Kidney (tissue), 22 donors: Measurements from ENCODE around the gene NLRP9. TPM values are rescaled to one million over a fixed set of nuclear protein-coding genes. Genes with fewer than 3 reads are reported as not detected.

ENCODE experiments used
- DNase-seq, 5 donors: peaks; one replicate each; pipeline ENCODE4 v3.0.0-alpha.2; 2013 to 2020
- FAIRE-seq: peaks from 2 replicates; lab custom pipeline; 2012; peaks lifted over from hg19 to GRCh38; lab: Jason Lieb, UNC
- H3K27ac ChIP-seq, 2 donors: one replicate each; pipeline ENCODE4 v1.7.0; 2013; ENCODE audit warnings: low read depth in 2 of 2, low read length in 2 of 2, inconsistent platforms in 1 of 2
- H3K27me3 ChIP-seq: one replicate; pipeline ENCODE4 v1.7.1; 2013; ENCODE audit warnings: low read length, inconsistent platforms; ENCODE audit not compliant: control insufficient read depth, insufficient read depth
- H3K36me3 ChIP-seq, 3 donors: one replicate each; pipeline versions ENCODE4 v1.7.0 to v1.7.1; 2013; ENCODE audit warnings: low read length in 3 of 3, control low read depth in 1 of 3, inconsistent platforms in 1 of 3; ENCODE audit not compliant: insufficient read depth in 3 of 3, control insufficient read depth in 2 of 3
- H3K4me1 ChIP-seq, 3 donors: one replicate each; pipeline versions ENCODE4 v1.7.0 to v1.7.1; 2013; ENCODE audit warnings: low read length in 3 of 3, inconsistent platforms in 1 of 3, low read depth in 1 of 3; ENCODE audit not compliant: control insufficient read depth in 2 of 3, insufficient read depth in 2 of 3
- H3K4me3 ChIP-seq, 3 donors: one replicate each; pipeline versions ENCODE4 v1.7.0 to v1.8.1; 2013; ENCODE audit warnings: low read length in 3 of 3, control low read depth in 1 of 3, inconsistent platforms in 1 of 3
- H3K9ac ChIP-seq, 3 donors: one replicate each; pipeline versions ENCODE4 v1.7.0 to v1.7.1; 2013; ENCODE audit warnings: low read length in 3 of 3, control low read depth in 1 of 3, inconsistent platforms in 1 of 3
- H3K9me3 ChIP-seq, 3 donors: one replicate each; pipeline versions ENCODE4 v1.7.0 to v1.7.1; 2013; ENCODE audit warnings: low read length in 3 of 3, control low read depth in 1 of 3, inconsistent platforms in 1 of 3; ENCODE audit not compliant: control insufficient read depth in 2 of 3, insufficient read depth in 1 of 3
- intact Hi-C: fragments of 100-400 bp; cut with DNase I; formaldehyde crosslinking; loops from one replicate; pipeline ENCODE4 v1.11.1; 2022
- long read RNA-seq, 10 donors: library from polyadenylated mRNA in 1 of 10; unstranded in 1 of 10; transcript quantifications; one replicate each; pipeline ENCODE4 v2.0.0 and lab custom pipeline, GENCODE V29; 2021 to 2026
- polyA plus RNA-seq: library from polyadenylated mRNA; stranded (reverse); fragments of 350-450 nt; fragmentation: Illumina TruSeq; extraction: RNeasy Lipid Tissue Mini Kit (QIAGEN cat#74804); gene quantifications from one replicate; pipeline ENCODE4 v1.2.3, GENCODE V29; 2014; ENCODE audit warnings: low read depth, low replicate concordance; ENCODE audit not compliant: insufficient read depth
- total RNA-seq: library from RNA; stranded (reverse); fragmentation: NEBNext Ultra II Directional; extraction: Animal tissue kit (Norgen Biotek cat#: 25700); gene quantifications from one replicate; pipeline ENCODE4 v1.2.1, GENCODE V29; 2021
- TF ChIP-seq, protein P1 (sequence below): IDR thresholded peaks from 3 replicates; pipeline ENCODE4 v1.5.1; 2012; ENCODE audit warnings: mild to moderate bottlenecking, moderate library complexity, borderline replicate concordance; ENCODE audit not compliant: insufficient read depth; ENCODE audit errors: extremely low read depth
- donor health status: control.
- donor health status: control.
- donor health status: control.
- donor health status: control.
- donor health status: control.
- donor health status: DM: yes; HTN: yes; CAD: no.
- donor health status: Normal renal cell carcinoma (clear cell type).

Gene NLRP9
- total RNA-seq (0.09 TPM), polyA plus RNA-seq (not detected)
- long read RNA-seq, donor 1 = 0 reads
- long read RNA-seq, donor 2 = 0 reads
- long read RNA-seq, donor 3 = 0 reads
- long read RNA-seq, donor 4 = 0 reads
- long read RNA-seq, donor 5 = 0 reads
- long read RNA-seq, donor 6 = 0 reads
- long read RNA-seq, donor 7, partial matches to known transcripts = 0 of 1 reads
- long read RNA-seq, donor 7, other reads (novel, unspliced or antisense) = 1 of 1 reads
- long read RNA-seq, donor 8 = 0 reads
- long read RNA-seq, donor 9 = 0 reads
- long read RNA-seq, donor 10 = 0 reads

DNA sequence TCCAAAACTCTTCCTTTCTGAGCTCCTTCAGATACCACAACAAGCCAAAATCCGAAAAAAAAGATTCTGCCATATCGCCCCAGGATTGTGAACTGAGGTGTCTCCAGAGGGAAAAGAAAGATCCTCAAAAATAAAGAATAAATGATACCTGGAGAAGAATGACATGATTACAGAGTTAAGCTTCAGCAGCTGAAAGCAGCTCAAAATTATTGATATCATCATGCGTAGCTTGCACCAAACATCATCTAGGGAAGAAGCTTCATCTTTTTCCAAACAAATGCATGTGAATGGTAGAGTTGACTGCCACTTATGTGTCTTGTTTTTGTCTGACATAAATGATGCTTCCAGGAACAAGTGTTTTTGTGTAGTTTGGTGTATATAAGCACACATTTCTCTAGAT lies at the start of gene NLRP9:
NLRP9 (minus strand) TSS at position 101 of the 400 bp plus-strand sequence; CDS start at position 73, 28 bp downstream.
- intact Hi-C loops = no loop called here
- no peaks in the 10 kb centered on the region for H3K4me1 ChIP-seq
- no peaks in the 10 kb centered on the region for H3K36me3 ChIP-seq
- no peak within 1 kb of the TSS for H3K27ac ChIP-seq
- no peaks in the 10 kb centered on the region for H3K27me3 ChIP-seq
- H3K9ac ChIP-seq = no peak within 1 kb of the TSS
- no peak within 1 kb of the TSS for H3K4me3 ChIP-seq
- DNase-seq (no peak), FAIRE-seq (no peak)
- no peaks in the 10 kb centered on the region for H3K9me3 ChIP-seq
- TF ChIP-seq, protein P1, sequence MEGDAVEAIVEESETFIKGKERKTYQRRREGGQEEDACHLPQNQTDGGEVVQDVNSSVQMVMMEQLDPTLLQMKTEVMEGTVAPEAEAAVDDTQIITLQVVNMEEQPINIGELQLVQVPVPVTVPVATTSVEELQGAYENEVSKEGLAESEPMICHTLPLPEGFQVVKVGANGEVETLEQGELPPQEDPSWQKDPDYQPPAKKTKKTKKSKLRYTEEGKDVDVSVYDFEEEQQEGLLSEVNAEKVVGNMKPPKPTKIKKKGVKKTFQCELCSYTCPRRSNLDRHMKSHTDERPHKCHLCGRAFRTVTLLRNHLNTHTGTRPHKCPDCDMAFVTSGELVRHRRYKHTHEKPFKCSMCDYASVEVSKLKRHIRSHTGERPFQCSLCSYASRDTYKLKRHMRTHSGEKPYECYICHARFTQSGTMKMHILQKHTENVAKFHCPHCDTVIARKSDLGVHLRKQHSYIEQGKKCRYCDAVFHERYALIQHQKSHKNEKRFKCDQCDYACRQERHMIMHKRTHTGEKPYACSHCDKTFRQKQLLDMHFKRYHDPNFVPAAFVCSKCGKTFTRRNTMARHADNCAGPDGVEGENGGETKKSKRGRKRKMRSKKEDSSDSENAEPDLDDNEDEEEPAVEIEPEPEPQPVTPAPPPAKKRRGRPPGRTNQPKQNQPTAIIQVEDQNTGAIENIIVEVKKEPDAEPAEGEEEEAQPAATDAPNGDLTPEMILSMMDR = no peak

GRCh38 chr19:55781112-55781511 lies 42.9 kb upstream of the NLRP9 start:
- no peak for FAIRE-seq
- no peaks in the 10 kb centered on the region for H3K36me3 ChIP-seq
- H3K27me3 ChIP-seq = no peaks in the 10 kb centered on the region
- H3K9ac ChIP-seq = no peak overlapping the region
- no peak overlapping the region for H3K4me3 ChIP-seq
- DNase-seq = no peak
- no peak overlapping the region for H3K27ac ChIP-seq
- H3K4me1 ChIP-seq = no peaks in the 10 kb centered on the region
- TF ChIP-seq, protein P1 = no peak
- no peaks in the 10 kb centered on the region for H3K9me3 ChIP-seq
- intact Hi-C loops = no loop called here

DNA sequence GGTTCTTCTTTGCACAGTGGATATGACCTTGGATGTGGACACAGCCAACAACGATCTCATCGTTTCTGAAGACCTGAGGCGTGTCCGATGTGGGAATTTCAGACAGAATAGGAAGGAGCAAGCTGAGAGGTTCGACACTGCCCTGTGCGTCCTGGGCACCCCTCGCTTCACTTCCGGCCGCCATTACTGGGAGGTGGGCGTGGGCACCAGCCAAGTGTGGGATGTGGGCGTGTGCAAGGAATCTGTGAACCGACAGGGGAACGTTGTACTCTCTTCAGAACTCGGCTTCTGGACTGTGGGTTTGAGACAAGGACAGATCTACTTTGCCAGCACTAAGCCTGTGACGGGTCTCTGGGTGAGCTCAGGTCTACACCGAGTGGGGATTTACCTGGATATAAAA lies 40.1 kb upstream of the NLRP9 start:
- no peaks in the 10 kb centered on the region for H3K9me3 ChIP-seq
- H3K9ac ChIP-seq = no peak overlapping the region
- H3K27ac ChIP-seq = no peak overlapping the region
- TF ChIP-seq, protein P1 = no peak
- no peaks in the 10 kb centered on the region for H3K4me1 ChIP-seq
- no peaks in the 10 kb centered on the region for H3K27me3 ChIP-seq
- no peak for DNase-seq
- intact Hi-C loops = no loop called here
- H3K4me3 ChIP-seq = no peak overlapping the region
- no peak for FAIRE-seq
- H3K36me3 ChIP-seq = no peaks in the 10 kb centered on the region
